Ovary (tissue), 9 donors: ENCODE results near the gene STYK1. TPM values are rescaled to one million over a fixed set of nuclear protein-coding genes. Genes with fewer than 3 reads are reported as not detected.

Source experiments
- DNase-seq, 5 donors: peaks; one replicate each; pipeline ENCODE4 v3.0.0-alpha.2; 2019 to 2020
- H3K27ac ChIP-seq, 2 donors: fragments of 200-600 bp; one replicate each; pipeline versions ENCODE4 v1.5.1 to v1.8.0; 2019 to 2022
- H3K27me3 ChIP-seq: fragments of 200-600 bp; one replicate; pipeline ENCODE4 v1.8.0; 2022
- H3K36me3 ChIP-seq: fragments of 200-600 bp; sonication (generic); one replicate; pipeline ENCODE4 v1.5.1; 2019
- H3K4me1 ChIP-seq: one replicate; pipeline ENCODE4 v1.8.1; 2013; ENCODE audit warnings: mild to moderate bottlenecking, moderate library complexity; ENCODE audit not compliant: insufficient read depth
- H3K4me3 ChIP-seq: fragments of 200-600 bp; sonication (generic); one replicate; pipeline ENCODE4 v1.5.1; 2017
- H3K9me3 ChIP-seq, 2 donors: fragments of 200-600 bp in 1 of 2; sonication (generic) in 1 of 2; one replicate each; pipeline versions ENCODE4 v1.5.1 to v1.8.1; 2013 to 2019; ENCODE audit warnings: mild to moderate bottlenecking in 1 of 2, moderate library complexity in 1 of 2
- EP300 ChIP-seq: sonication (generic); formaldehyde crosslinking; IDR thresholded peaks from one replicate; pipeline ENCODE4 v1.6.1; 2017; ENCODE audit warnings: antibody characterized with exemption
- POLR2A ChIP-seq: fragments of 450-650 bp; IDR thresholded peaks from one replicate; pipeline ENCODE4 v1.6.1; 2017; ENCODE audit warnings: antibody characterized with exemption, mild to moderate bottlenecking, moderate library complexity
- WGBS, 3 donors: extraction: QIAGEN DNeasy Blood & Tissue Kit in 1 of 3; methylation state at CpG; one replicate each; pipeline versions ENCODE4 v1.1.5 to v1.1.7; 2013 to 2017; 5-methylcytosine and 5-hydroxymethylcytosine counted together
- intact Hi-C, 4 donors: fragments of 100-400 bp; cut with DNase I; formaldehyde crosslinking; loops; one replicate each; pipeline versions ENCODE4 v1.11.0 to v1.15.1; 2022 to 2023
- polyA plus RNA-seq, 2 donors: library from polyadenylated mRNA; stranded (reverse); fragments of 200-250 nt in 1 of 2; fragments of 350-450 nt in 1 of 2; fragmentation: Illumina TruSeq in 1 of 2; extraction: RNeasy Lipid Tissue Mini Kit (QIAGEN cat#74804) in 1 of 2; gene quantifications; one replicate each; pipeline ENCODE4 v1.2.3, GENCODE V29; 2013 to 2014
- total RNA-seq, 7 donors: library from RNA; depleted of rRNA in 2 of 7; stranded (reverse); fragments of >200 nt in 2 of 7; fragmentation: NEBNext Ultra II Directional in 3 of 7; extraction: Animal tissue kit (Norgen Biotek cat#: 25700) in 3 of 7; gene quantifications; one replicate each; pipeline versions ENCODE4 v1.1.0 to v1.2.4, GENCODE V29; 2016 to 2023
- TF ChIP-seq, protein P1 (sequence below), 3 donors: fragments of 450-650 bp in 2 of 3; fragments of 200-600 bp in 1 of 3; IDR thresholded peaks; one replicate each; pipeline versions ENCODE4 v1.5.1 to v1.8.0; 2016 to 2022; ENCODE audit warnings: antibody characterized with exemption in 3 of 3, mild to moderate bottlenecking in 1 of 3
- donor health status: DM: no; HTN: no; CAD: no; lungs with moderate emphysema.
- donor health status: DM: no; HTN: no; CAD: no.
- donor health status: Bipolar disorder and iron deficiency.
- donor health status: DM: yes; HTN: yes; CAD: no.
- donor health status: DM: no; HTN: no; CAD: no.
- donor health status: DM: yes; HTN: yes; CAD: no.

The STYK1 gene
- total and polyA plus RNA-seq, 9 donors = 0.07 to 1.3 (median 0.33) TPM; not detected in 2

GRCh38 chr12:10709808-10710207 lies 36.0 kb upstream of the STYK1 start:
- H3K4me3 ChIP-seq = no peak overlapping the region
- H3K4me1 ChIP-seq = no peaks in the 10 kb centered on the region
- 96 to 97% (median 96%) methylated on average over 16 of the region's 16 CpGs for WGBS, 3 donors
- intact Hi-C loops = no loop called here
- no peaks in the 10 kb centered on the region for H3K27me3 ChIP-seq
- no peaks in the 10 kb centered on the region for H3K36me3 ChIP-seq
- H3K27ac ChIP-seq = no peak overlapping the region
- TF ChIP-seq, protein P1, sequence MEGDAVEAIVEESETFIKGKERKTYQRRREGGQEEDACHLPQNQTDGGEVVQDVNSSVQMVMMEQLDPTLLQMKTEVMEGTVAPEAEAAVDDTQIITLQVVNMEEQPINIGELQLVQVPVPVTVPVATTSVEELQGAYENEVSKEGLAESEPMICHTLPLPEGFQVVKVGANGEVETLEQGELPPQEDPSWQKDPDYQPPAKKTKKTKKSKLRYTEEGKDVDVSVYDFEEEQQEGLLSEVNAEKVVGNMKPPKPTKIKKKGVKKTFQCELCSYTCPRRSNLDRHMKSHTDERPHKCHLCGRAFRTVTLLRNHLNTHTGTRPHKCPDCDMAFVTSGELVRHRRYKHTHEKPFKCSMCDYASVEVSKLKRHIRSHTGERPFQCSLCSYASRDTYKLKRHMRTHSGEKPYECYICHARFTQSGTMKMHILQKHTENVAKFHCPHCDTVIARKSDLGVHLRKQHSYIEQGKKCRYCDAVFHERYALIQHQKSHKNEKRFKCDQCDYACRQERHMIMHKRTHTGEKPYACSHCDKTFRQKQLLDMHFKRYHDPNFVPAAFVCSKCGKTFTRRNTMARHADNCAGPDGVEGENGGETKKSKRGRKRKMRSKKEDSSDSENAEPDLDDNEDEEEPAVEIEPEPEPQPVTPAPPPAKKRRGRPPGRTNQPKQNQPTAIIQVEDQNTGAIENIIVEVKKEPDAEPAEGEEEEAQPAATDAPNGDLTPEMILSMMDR (IDR thresholded peaks at IDR 0.05) = no peak
- no peak for TF ChIP-seq EP300
- TF ChIP-seq POLR2A = no peak
- DNase-seq = no peak
- no peaks in the 10 kb centered on the region for H3K9me3 ChIP-seq

- Histone ChIP-seq H3K4me3 (no peak overlapping the region), H3K27ac (no peak overlapping the region), H3K27me3 (no peaks in the 10 kb centered on the region), H3K36me3 (no peaks in the 10 kb centered on the region), H3K9me3 (no peaks in the 10 kb centered on the region), H3K4me1 (no peaks in the 10 kb centered on the region)
- no peak for TF ChIP-seq EP300
- TF ChIP-seq POLR2A = no peak
- TF ChIP-seq, protein P1 (IDR thresholded peaks at IDR 0.05) = no peak
- no peak for DNase-seq
- intact Hi-C loops = no loop called here
- WGBS, 3 donors = 75 to 88% (median 79%) methylated on average over 4 of the region's 4 CpGs
Measured at GRCh38 chr12:10708862-10709261, 35.0 kb upstream of the STYK1 start.

- Histone ChIP-seq H3K27ac (no peak overlapping the region), H3K4me1 (no peaks in the 10 kb centered on the region), H3K9me3 (no peaks in the 10 kb centered on the region), H3K36me3 (no peaks in the 10 kb centered on the region), H3K27me3 (no peaks in the 10 kb centered on the region), H3K4me3 (no peak overlapping the region)
- TF ChIP-seq, protein P1 (IDR thresholded peaks at IDR 0.05) = no peak
- TF ChIP-seq POLR2A = no peak
- no peak for TF ChIP-seq EP300
- 6 to 33% (median 12%) methylated on average over 2 of the region's 2 CpGs for WGBS, 3 donors
- intact Hi-C loops = no loop called here
- no peak for DNase-seq
Measured at GRCh38 chr12:10705655-10706054, 31.8 kb upstream of the STYK1 start.

DNA sequence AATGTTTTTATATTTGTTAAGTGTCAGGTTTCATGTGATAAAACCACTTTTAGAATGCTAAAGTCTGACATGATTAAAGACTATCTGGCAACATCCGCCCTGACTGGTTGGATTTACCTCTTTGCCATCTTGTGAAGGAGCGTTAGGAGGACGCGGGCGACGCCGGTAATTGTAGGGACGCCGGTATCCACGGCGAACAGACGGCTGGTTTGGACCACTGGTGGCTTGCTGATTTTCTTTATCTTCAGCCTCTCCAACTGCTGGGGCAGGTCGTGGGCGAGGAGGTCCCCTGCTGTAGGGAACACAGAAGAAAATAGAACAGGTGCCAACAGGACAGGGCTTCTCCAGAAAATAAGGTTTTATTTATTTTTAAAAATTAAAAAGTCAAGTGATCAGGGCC lies 28.0 kb upstream of the STYK1 start:
- no peak for DNase-seq
- H3K9me3 ChIP-seq = no peaks in the 10 kb centered on the region
- no peaks in the 10 kb centered on the region for H3K4me1 ChIP-seq
- H3K36me3 ChIP-seq = no peaks in the 10 kb centered on the region
- 91 to 96% (median 91%) methylated on average over 14 of the region's 14 CpGs for WGBS, 3 donors
- H3K27ac ChIP-seq = no peak overlapping the region
- intact Hi-C loops = no loop called here
- TF ChIP-seq EP300 (no peak), POLR2A (no peak)
- TF ChIP-seq, protein P1 (IDR thresholded peaks at IDR 0.05) = no peak
- no peak overlapping the region for H3K4me3 ChIP-seq
- no peaks in the 10 kb centered on the region for H3K27me3 ChIP-seq
